Erythroblast (primary cell): ENCODE results near the gene UCMA.
"Not testable (repeated sequence)": the region's sequence is repeated elsewhere in the genome, so short reads cannot be mapped to it uniquely, and the experiment has no call there.

Experiments used
- DNase-seq, 2 experiments: peaks; one replicate each; lab custom pipeline; 2025; lab: John Stamatoyannopoulos, UW
- GATA1 ChIP-seq: IDR thresholded peaks from 2 replicates; pipeline ENCODE4 v1.6.1; 2011; ENCODE audit warnings: low read depth, mild to moderate bottlenecking, control low read depth, low read length, moderate library complexity
- POLR2A ChIP-seq: IDR thresholded peaks from 2 replicates; pipeline ENCODE4 v1.6.1; 2011; ENCODE audit warnings: mild to moderate bottlenecking, low read length

The UCMA gene

GRCh38 chr10:13234172-13234571 lies at the start of gene UCMA:
UCMA (minus strand) TSS chr10:13234374; CDS start chr10:13234258, 116 bp downstream.
- no peak for DNase-seq
- TF ChIP-seq GATA1 = no peak
- TF ChIP-seq POLR2A = no peak

GRCh38 chr10:13282348-13282747 lies 48.2 kb upstream of the UCMA start:
- not testable (repeated sequence) for DNase-seq

- DNase-seq = no peak
- no peak for TF ChIP-seq POLR2A
- no peak for TF ChIP-seq GATA1
These were observed 42.7 kb upstream of the UCMA start for GRCh38 chr10:13276749-13277365.

GRCh38 chr10:13276146-13276545 lies 42.0 kb upstream of the UCMA start:
- DNase-seq = not testable (repeated sequence)

GRCh38 chr10:13272164-13272571 lies 38.0 kb upstream of the UCMA start:
- TF ChIP-seq POLR2A (no peak), GATA1 (no peak)
- no peak for DNase-seq

GRCh38 chr10:13271552-13272163 lies 37.5 kb upstream of the UCMA start:
- DNase-seq = peak; percentile 54 to 58
- TF ChIP-seq POLR2A = no peak
- no peak for TF ChIP-seq GATA1

GRCh38 chr10:13270877-13271551 lies 36.8 kb upstream of the UCMA start:
- TF ChIP-seq GATA1 = no peak
- no peak for TF ChIP-seq POLR2A
- DNase-seq = no peak

GRCh38 chr10:13268841-13269240 lies 34.7 kb upstream of the UCMA start:
- peak; percentile 27 to 70 for DNase-seq
- TF ChIP-seq POLR2A = no peak
- no peak for TF ChIP-seq GATA1

- TF ChIP-seq POLR2A (no peak), GATA1 (no peak)
- no peak for DNase-seq
These were observed 34.1 kb upstream of the UCMA start for GRCh38 chr10:13268310-13268709.

GRCh38 chr10:13263591-13263990 lies 29.4 kb upstream of the UCMA start:
- DNase-seq = no peak
- TF ChIP-seq GATA1 = no peak
- TF ChIP-seq POLR2A = no peak

- DNase-seq = no peak
- no peak for TF ChIP-seq POLR2A
- TF ChIP-seq GATA1 = no peak
These were observed 28.3 kb upstream of the UCMA start for GRCh38 chr10:13262433-13262832.

- TF ChIP-seq GATA1 (no peak), POLR2A (no peak)
- DNase-seq = no peak
These were observed 23.5 kb upstream of the UCMA start for GRCh38 chr10:13257621-13258140.

GRCh38 chr10:13256627-13257026 lies 22.5 kb upstream of the UCMA start:
- TF ChIP-seq GATA1 (no peak), POLR2A (no peak)
- DNase-seq = no peak

- TF ChIP-seq GATA1 (no peak), POLR2A (no peak)
- no peak for DNase-seq
These were observed 19.6 kb upstream of the UCMA start for GRCh38 chr10:13253726-13254125.

- no peak for DNase-seq
- no peak for TF ChIP-seq POLR2A
- no peak for TF ChIP-seq GATA1
These were observed 13.6 kb upstream of the UCMA start for GRCh38 chr10:13247784-13248183.
